H1 (cell line): ENCODE results near the gene PECR. TPM values are rescaled to one million over a fixed set of nuclear protein-coding genes. Genes with fewer than 3 reads are reported as not detected.

Experiments
- polyA plus RNA-seq, 7 experiments: library from polyadenylated mRNA; depleted of rRNA in 3 of 7; stranded (reverse) in 5 of 7; unstranded in 2 of 7; fragments of >200 nt in 5 of 7; fragments of 200-250 nt in 2 of 7; gene quantifications; 1 replicate in 5 of 7; 2 replicates in 1 of 7; 4 replicates in 1 of 7; pipeline versions ENCODE4 v1.2.1 to v1.2.3, GENCODE V29; 2011 to 2013; ENCODE audit warnings: missing spikeins in 2 of 7, mixed read lengths in 2 of 7
- total RNA-seq: library from RNA; stranded (reverse); fragmentation: NEBNext Ultra II Directional; extraction: Animal tissue kit (Norgen Biotek cat#: 25700); gene quantifications from 2 replicates; pipeline ENCODE4 v1.2.1, GENCODE V29; 2021
- TF ChIP-seq, protein P1 (sequence below): fragments of 300-600 bp; sonication (generic); IDR thresholded peaks from 2 replicates; pipeline ENCODE4 v1.7.1; 2012; ENCODE audit warnings: low read length, moderate library complexity, mild to moderate bottlenecking, inconsistent platforms; ENCODE audit not compliant: insufficient replicate concordance
- TF ChIP-seq, protein P2 (sequence below): IDR thresholded peaks from 2 replicates; pipeline ENCODE4 v1.6.1; 2011; ENCODE audit warnings: low read length, improper control_type of control experiment

PECR gene
- total and polyA plus RNA-seq, 2 of the 8 experiments (the other 6 are each of a cell fraction or from before 2014, with no cell fraction given) = 15.9 to 19.2 TPM

DNA sequence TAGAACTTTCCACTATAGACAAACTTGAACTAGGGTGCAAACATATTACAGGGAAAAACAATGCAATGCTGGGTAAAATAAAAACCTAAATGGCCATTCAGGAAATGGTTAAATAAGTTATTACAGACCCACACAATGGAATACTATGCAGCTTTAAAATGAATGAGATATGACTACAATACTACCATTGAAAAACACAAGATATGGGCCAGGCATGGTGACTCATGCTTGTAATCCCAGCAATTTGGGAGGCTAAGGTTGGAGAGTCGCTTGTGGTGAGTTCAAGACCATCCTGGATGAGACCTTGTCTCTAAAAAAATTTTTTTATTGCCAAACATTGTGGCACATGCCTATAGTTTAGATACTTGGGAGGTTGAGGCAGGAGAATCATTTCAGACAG, 6.8 kb downstream of the PECR start (continued):
- TF ChIP-seq, protein P1, sequence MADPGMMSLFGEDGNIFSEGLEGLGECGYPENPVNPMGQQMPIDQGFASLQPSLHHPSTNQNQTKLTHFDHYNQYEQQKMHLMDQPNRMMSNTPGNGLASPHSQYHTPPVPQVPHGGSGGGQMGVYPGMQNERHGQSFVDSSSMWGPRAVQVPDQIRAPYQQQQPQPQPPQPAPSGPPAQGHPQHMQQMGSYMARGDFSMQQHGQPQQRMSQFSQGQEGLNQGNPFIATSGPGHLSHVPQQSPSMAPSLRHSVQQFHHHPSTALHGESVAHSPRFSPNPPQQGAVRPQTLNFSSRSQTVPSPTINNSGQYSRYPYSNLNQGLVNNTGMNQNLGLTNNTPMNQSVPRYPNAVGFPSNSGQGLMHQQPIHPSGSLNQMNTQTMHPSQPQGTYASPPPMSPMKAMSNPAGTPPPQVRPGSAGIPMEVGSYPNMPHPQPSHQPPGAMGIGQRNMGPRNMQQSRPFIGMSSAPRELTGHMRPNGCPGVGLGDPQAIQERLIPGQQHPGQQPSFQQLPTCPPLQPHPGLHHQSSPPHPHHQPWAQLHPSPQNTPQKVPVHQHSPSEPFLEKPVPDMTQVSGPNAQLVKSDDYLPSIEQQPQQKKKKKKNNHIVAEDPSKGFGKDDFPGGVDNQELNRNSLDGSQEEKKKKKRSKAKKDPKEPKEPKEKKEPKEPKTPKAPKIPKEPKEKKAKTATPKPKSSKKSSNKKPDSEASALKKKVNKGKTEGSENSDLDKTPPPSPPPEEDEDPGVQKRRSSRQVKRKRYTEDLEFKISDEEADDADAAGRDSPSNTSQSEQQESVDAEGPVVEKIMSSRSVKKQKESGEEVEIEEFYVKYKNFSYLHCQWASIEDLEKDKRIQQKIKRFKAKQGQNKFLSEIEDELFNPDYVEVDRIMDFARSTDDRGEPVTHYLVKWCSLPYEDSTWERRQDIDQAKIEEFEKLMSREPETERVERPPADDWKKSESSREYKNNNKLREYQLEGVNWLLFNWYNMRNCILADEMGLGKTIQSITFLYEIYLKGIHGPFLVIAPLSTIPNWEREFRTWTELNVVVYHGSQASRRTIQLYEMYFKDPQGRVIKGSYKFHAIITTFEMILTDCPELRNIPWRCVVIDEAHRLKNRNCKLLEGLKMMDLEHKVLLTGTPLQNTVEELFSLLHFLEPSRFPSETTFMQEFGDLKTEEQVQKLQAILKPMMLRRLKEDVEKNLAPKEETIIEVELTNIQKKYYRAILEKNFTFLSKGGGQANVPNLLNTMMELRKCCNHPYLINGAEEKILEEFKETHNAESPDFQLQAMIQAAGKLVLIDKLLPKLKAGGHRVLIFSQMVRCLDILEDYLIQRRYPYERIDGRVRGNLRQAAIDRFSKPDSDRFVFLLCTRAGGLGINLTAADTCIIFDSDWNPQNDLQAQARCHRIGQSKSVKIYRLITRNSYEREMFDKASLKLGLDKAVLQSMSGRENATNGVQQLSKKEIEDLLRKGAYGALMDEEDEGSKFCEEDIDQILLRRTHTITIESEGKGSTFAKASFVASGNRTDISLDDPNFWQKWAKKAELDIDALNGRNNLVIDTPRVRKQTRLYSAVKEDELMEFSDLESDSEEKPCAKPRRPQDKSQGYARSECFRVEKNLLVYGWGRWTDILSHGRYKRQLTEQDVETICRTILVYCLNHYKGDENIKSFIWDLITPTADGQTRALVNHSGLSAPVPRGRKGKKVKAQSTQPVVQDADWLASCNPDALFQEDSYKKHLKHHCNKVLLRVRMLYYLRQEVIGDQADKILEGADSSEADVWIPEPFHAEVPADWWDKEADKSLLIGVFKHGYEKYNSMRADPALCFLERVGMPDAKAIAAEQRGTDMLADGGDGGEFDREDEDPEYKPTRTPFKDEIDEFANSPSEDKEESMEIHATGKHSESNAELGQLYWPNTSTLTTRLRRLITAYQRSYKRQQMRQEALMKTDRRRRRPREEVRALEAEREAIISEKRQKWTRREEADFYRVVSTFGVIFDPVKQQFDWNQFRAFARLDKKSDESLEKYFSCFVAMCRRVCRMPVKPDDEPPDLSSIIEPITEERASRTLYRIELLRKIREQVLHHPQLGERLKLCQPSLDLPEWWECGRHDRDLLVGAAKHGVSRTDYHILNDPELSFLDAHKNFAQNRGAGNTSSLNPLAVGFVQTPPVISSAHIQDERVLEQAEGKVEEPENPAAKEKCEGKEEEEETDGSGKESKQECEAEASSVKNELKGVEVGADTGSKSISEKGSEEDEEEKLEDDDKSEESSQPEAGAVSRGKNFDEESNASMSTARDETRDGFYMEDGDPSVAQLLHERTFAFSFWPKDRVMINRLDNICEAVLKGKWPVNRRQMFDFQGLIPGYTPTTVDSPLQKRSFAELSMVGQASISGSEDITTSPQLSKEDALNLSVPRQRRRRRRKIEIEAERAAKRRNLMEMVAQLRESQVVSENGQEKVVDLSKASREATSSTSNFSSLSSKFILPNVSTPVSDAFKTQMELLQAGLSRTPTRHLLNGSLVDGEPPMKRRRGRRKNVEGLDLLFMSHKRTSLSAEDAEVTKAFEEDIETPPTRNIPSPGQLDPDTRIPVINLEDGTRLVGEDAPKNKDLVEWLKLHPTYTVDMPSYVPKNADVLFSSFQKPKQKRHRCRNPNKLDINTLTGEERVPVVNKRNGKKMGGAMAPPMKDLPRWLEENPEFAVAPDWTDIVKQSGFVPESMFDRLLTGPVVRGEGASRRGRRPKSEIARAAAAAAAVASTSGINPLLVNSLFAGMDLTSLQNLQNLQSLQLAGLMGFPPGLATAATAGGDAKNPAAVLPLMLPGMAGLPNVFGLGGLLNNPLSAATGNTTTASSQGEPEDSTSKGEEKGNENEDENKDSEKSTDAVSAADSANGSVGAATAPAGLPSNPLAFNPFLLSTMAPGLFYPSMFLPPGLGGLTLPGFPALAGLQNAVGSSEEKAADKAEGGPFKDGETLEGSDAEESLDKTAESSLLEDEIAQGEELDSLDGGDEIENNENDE = no peak
- TF ChIP-seq, protein P2, sequence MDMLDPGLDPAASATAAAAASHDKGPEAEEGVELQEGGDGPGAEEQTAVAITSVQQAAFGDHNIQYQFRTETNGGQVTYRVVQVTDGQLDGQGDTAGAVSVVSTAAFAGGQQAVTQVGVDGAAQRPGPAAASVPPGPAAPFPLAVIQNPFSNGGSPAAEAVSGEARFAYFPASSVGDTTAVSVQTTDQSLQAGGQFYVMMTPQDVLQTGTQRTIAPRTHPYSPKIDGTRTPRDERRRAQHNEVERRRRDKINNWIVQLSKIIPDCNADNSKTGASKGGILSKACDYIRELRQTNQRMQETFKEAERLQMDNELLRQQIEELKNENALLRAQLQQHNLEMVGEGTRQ = no peak
